ENCODE results near the gene WWP2.

The WWP2 gene

GRCh38 chr16:69890892-69891282 lies 128.8 kb downstream of the WWP2 start:
- no peak for DNase-seq

DNA sequence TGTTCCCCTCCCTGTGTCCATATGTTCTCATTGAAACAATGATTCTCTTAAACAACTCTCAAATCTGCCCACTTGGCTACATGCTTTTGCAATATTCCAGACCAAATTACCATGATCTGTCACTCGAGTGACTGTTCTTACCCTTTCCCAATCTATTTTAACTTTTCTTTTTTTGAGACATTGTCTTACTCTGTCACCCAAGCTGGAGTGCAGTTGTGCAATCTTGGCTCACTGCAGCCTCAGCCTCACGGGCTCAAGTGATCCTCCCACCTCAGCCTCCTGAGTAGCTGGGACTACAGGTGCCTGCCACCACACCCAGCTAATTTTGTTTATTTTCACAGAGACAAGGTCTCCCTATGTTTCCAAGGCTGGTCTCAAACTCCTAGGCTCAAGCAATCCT lies 130.2 kb downstream of the WWP2 start:
- DNase-seq: no peak

DNA sequence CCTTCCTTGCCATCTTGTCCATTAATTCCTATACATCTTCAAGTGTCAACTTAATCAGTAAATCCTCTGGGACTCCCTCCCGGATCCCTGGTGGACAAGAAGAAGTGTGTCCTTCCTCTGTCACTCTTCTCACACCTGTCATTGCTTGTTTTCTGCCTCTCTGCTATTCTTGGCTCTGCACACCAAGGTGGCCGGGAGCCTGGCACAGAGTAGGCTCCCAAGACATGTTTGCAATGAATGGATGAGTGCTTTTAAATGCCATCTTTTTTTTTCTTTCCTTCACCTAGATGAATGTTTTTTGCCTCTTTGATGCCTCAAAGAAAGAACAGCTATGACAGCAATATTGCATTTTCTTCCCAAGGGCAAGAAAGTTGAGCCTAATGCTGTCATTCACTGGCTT lies 131.0 kb downstream of the WWP2 start:
- DNase-seq: no peak

DNA sequence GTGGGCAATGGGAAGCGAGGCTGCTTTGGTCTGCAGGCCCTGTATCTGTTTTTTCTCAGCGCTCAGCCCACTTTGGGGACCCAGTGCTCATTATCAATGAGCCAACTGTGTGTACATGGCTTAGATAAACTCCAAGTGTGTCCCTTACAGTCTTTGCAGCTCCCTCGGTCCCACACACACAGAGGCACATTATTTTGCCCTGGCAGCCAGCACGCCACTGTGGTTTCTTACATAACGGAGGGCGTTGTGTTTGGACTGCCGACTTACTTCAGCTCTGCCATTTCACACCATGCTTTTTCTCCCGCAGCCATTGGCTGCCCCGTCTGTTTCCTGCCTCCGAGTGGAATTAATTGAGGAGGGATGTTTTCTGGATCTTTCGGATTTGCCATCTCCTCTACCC lies 132.5 kb downstream of the WWP2 start:
- no peak for DNase-seq

DNA sequence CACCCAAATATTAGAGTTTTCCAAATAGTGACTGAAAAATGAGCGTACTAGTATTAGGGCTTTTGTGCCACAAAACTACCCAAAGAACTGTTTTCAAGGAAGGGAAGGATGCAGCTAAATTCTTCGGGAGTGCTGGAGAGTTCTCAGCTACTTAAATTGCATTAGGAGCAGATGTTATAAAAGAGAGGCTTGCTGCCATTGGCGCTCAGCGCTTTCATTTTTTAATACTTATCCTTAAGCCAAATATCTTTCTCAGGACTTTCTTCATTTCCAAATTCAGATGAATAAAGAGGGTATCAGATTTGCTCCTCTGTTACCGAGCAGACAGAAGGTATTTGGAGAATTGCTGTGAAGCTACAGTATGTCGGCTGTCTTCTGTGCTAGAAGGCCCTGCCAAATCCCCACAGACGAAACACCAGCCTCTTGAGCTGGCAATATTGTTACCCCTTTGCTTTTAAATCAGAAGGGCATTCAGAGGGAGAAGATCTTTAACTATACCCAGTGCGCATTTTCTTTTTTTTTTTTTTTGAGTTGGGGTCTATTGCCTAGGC lies 141.8 kb downstream of the WWP2 start:
- no peak for DNase-seq

GRCh38 chr16:69904495-69905170 lies 142.5 kb downstream of the WWP2 start:
- DNase-seq: no peak

DNA sequence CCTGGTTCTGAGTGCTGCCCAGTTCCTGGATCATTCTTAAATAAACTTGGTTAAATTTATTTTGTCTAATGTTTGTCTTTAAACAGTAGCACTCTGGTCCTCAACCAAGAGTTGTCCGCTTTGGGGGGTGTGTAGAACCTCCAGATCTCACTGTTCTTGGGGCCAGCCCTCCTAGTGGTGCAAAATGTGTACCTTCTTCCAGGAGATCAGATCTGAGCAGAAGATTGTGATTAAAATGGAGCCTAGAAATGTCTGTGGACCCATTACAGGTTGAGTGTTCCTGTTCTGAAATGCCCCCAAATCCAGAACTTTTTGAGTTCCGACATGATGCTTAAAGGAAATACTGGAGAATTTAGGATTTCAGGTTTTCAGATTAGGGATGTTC lies 143.0 kb downstream of the WWP2 start:
- no peak for DNase-seq

- no peak for DNase-seq
Observed at GRCh38 chr16:69906838-69907401, 144.8 kb downstream of the WWP2 start.

GRCh38 chr16:69909043-69909442 lies 146.9 kb downstream of the WWP2 start:
- no peak for DNase-seq

- peak; percentile 1 for DNase-seq
Observed at GRCh38 chr16:69909760-69910159, 147.6 kb downstream of the WWP2 start.

GRCh38 chr16:69910964-69911363 lies 148.8 kb downstream of the WWP2 start:
- DNase-seq: no peak

DNA sequence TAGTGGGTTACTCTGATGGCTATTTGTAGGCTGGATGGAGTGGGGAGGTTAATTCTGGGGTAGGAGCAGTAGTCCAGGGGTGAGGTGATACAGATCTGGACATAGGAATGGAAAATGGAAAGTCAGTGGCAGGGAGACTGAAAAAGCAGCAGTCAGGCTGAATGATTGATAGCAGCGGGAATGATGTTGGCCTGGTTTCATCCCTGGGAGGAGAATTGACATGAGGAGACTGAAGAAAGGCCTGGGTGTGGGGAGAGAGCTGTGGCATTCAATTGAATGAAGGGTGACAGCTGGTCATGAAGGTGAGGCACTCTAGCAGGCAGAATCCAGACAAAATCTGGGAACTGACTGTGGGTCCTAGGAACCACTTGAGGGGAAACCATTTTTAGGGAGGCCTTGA lies 154.3 kb downstream of the WWP2 start:
- no peak for DNase-seq

- no peak for DNase-seq
Observed at GRCh38 chr16:69917311-69917710, 155.2 kb downstream of the WWP2 start.

DNA sequence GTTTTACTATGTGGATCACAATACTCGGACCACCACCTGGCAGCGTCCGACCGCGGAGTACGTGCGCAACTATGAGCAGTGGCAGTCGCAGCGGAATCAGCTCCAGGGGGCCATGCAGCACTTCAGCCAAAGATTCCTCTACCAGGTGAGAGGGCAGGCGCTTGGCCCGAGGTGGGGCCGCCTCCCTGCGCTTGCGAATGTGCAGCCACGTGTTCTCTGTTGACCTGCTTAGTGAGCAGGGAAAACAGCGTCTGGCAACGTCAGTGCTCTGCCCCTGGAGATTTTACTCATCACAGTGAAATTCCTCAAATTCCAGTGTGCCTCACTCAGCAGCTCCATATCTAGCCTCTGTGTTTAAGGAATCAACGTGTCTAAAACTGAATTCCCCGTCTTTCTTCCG lies 155.6 kb downstream of the WWP2 start:
- no peak for DNase-seq

- DNase-seq: no peak
Observed at GRCh38 chr16:69918241-69918640, 156.1 kb downstream of the WWP2 start.

GRCh38 chr16:69921127-69921526 lies 159.0 kb downstream of the WWP2 start:
- DNase-seq: no peak

DNA sequence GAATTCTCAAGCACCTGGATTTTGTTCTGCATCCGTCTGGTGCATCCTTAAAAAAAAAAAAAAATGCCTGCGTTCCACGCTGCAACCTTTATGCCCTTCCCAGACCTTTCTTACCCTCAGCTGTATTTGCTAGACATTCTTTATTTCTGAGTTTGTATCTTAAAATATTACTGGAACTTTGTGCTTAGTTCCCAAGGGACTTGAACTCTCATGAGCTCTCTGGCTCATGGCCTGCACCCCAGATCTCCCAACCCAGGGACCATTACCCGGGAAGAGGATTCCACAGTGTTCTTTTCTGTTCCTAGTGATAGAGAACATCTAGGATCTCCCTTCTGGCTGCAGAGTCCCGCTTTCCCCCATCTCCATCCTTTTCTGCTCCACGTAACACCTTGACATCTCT lies 160.1 kb downstream of the WWP2 start:
- no peak for DNase-seq

- DNase-seq: no peak
Observed at GRCh38 chr16:69924041-69924775, 162.1 kb downstream of the WWP2 start.

GRCh38 chr16:69924777-69925191 lies 162.7 kb downstream of the WWP2 start:
- DNase-seq: no peak

DNA sequence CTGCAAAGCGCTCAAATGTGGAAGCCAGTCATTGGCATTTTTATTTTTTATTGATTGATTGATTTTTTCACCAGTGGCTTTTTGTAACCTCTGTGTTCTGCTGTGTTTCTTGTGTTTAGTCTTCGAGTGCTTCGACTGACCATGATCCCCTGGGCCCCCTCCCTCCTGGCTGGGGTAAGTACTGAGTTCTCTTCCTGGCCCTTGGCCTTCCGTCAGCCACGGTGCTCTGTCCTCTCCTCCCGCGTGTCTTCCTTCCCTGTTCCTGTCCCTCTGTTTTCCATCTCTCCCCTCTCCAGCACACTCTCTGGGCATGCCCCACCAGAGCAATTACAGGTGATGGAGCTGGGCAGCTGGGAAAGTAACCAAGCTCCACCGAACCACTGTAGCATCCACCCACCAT lies 163.2 kb downstream of the WWP2 start:
- DNase-seq: no peak

DNA sequence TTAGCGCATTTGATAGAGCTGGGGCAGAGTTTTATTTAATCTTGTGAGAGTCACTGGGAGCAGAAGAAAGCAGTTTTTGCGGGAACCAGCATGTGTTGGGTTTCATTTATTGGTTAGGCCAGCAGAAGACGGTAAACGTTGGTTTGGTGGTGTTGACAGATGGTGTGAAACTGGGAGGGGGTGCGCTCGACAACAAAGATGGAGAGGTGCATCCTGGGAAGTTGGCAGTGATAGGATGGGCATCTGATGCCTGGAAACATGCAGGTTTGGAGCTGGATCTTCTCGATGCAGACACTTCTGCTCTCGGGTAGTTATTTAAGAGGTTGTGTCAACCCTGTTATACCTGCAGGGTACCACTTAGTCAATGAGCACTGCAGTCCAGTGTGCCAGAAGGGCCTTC lies 164.1 kb downstream of the WWP2 start:
- DNase-seq: no peak

- no peak for DNase-seq
Observed at GRCh38 chr16:69927056-69927757, 165.1 kb downstream of the WWP2 start.

- DNase-seq: no peak
Observed at GRCh38 chr16:69928856-69929400, 166.8 kb downstream of the WWP2 start.
